C4-2B (cell line): ENCODE data around the gene BRAF.
"Not testable (repeated sequence)": the region's sequence is repeated elsewhere in the genome, so short reads cannot be mapped to it uniquely, and the experiment has no call there.

Experiments
- ZFX ChIP-seq: fragments of 450-650 bp; IDR thresholded peaks from 2 replicates; pipeline ENCODE4 v1.6.1; 2017
- TF ChIP-seq, protein P1 (sequence below): fragments of 450-650 bp; conservative IDR thresholded peaks from 2 replicates; pipeline ENCODE4 v1.5.1; 2017; ENCODE audit warnings: mild to moderate bottlenecking

DNA sequence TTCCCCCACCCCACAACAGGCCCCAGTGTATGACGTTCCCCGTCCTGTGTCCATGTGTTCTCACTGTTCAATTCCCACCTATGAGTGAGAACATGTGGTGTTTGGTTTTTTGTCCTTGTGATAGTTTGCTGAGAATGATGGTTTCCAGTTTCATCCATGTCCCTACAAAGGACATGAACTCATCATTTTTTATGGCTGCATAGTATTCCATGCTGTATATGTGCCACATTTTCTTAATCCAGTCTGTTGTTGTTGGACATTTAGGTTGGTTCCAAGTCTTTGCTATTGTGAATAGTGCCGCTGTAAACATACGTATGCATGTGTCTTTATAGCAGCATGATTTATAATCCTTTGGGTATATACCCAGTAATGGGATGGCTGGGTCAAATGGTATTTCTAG lies 216.0 kb downstream of the BRAF start:
- TF ChIP-seq, protein P1, sequence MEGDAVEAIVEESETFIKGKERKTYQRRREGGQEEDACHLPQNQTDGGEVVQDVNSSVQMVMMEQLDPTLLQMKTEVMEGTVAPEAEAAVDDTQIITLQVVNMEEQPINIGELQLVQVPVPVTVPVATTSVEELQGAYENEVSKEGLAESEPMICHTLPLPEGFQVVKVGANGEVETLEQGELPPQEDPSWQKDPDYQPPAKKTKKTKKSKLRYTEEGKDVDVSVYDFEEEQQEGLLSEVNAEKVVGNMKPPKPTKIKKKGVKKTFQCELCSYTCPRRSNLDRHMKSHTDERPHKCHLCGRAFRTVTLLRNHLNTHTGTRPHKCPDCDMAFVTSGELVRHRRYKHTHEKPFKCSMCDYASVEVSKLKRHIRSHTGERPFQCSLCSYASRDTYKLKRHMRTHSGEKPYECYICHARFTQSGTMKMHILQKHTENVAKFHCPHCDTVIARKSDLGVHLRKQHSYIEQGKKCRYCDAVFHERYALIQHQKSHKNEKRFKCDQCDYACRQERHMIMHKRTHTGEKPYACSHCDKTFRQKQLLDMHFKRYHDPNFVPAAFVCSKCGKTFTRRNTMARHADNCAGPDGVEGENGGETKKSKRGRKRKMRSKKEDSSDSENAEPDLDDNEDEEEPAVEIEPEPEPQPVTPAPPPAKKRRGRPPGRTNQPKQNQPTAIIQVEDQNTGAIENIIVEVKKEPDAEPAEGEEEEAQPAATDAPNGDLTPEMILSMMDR: not testable (repeated sequence)
- TF ChIP-seq ZFX: not testable (repeated sequence)
